GM19463 (cell line): ENCODE measurements around the gene PLK3.
A peak's percentile ranks its signal among the peaks of the same experiment; 100 is the strongest.
"Not testable (repeated sequence)": the region's sequence is repeated elsewhere in the genome, so short reads cannot be mapped to it uniquely, and the experiment has no call there.

ENCODE experiments used
- ATAC-seq: cut with Tn5 transposase; IDR thresholded peaks from one replicate; pipeline ENCODE4 v1.9.1; 2021; ENCODE audit warnings: mild to moderate bottlenecking, moderate library complexity; ENCODE audit not compliant: unreplicated experiment

PLK3 gene

GRCh38 chr1:44799770-44800584, at the start of gene PLK3:
TSS of gene PLK3 (plus strand) at chr1:44800377. CDS start at chr1:44800464, 87 bp downstream.
- ATAC-seq: peak; percentile 80

- ATAC-seq: no peak
Observed at GRCh38 chr1:44757420-44757819, 42.8 kb upstream of the PLK3 start.

GRCh38 chr1:44759077-44759476, 41.1 kb upstream of the PLK3 start:
- no peak for ATAC-seq

- ATAC-seq: no peak
Observed at GRCh38 chr1:44760876-44761275, 39.3 kb upstream of the PLK3 start.

GRCh38 chr1:44766421-44766820, 33.8 kb upstream of the PLK3 start:
- not testable (repeated sequence) for ATAC-seq

GRCh38 chr1:44775078-44775929, 24.9 kb upstream of the PLK3 start, which contains the start of gene RPS8:
TSS of gene RPS8 (plus strand) at chr1:44775540. CDS start at chr1:44775597, 57 bp downstream.
- peak; percentile 77 for ATAC-seq

GRCh38 chr1:44775930-44776729, 24.0 kb upstream of the PLK3 start:
- ATAC-seq: peak; percentile 21

- ATAC-seq: no peak
Observed at GRCh38 chr1:44776730-44777068, 23.5 kb upstream of the PLK3 start.

- no peak for ATAC-seq
Observed at GRCh38 chr1:44777547-44777946, 22.6 kb upstream of the PLK3 start.

- no peak for ATAC-seq
Observed at GRCh38 chr1:44777969-44778635, 22.1 kb upstream of the PLK3 start.

GRCh38 chr1:44778705-44779576, 21.2 kb upstream of the PLK3 start:
- ATAC-seq: no peak

GRCh38 chr1:44780583-44781121, 19.5 kb upstream of the PLK3 start:
- ATAC-seq: no peak

GRCh38 chr1:44783697-44784093, 16.5 kb upstream of the PLK3 start:
- ATAC-seq: no peak

GRCh38 chr1:44784094-44785028, 15.8 kb upstream of the PLK3 start:
- no peak for ATAC-seq

GRCh38 chr1:44785029-44785380, 15.2 kb upstream of the PLK3 start:
- ATAC-seq: no peak

GRCh38 chr1:44785501-44786137, 14.6 kb upstream of the PLK3 start:
- ATAC-seq: no peak

GRCh38 chr1:44786138-44786840, 13.9 kb upstream of the PLK3 start:
- ATAC-seq: peak; percentile 43
